RWPE2 (cell line): ENCODE data around the gene TRNAU1AP.
A peak's percentile ranks its signal among the peaks of the same experiment; 100 is the strongest.

ENCODE experiments used
- ATAC-seq: fragments of 200-7000 bp; cut with Tn5 transposase; 3 replicates; pipeline ENCODE4 v1.9.1; 2021; ENCODE audit warnings: low read depth
- DNase-seq: peaks from one replicate; pipeline ENCODE4 v3.0.0-alpha.2; 2020; ENCODE audit warnings: low spot score
- H3K27ac ChIP-seq: fragments of 450-650 bp; 2 replicates; pipeline ENCODE4 v1.5.1; 2017; ENCODE audit warnings: mild to moderate bottlenecking; ENCODE audit not compliant: poor library complexity, severe bottlenecking
- H3K27me3 ChIP-seq: fragments of 250-450 bp; sonication (Bioruptor Pico); 2 replicates; pipeline ENCODE4 v1.5.1; 2021; ENCODE audit warnings: mild to moderate bottlenecking, moderate library complexity; ENCODE audit not compliant: insufficient read depth, poor library complexity, severe bottlenecking
- H3K36me3 ChIP-seq: fragments of 250-450 bp; sonication (Bioruptor Pico); 2 replicates; pipeline ENCODE4 v1.5.1; 2020; ENCODE audit warnings: low read depth, mild to moderate bottlenecking, moderate library complexity
- H3K4me1 ChIP-seq: fragments of 250-450 bp; sonication (Bioruptor Pico); 2 replicates; pipeline ENCODE4 v1.5.1; 2021; ENCODE audit warnings: mild to moderate bottlenecking, moderate library complexity; ENCODE audit not compliant: insufficient read depth, poor library complexity, severe bottlenecking
- H3K4me3 ChIP-seq: fragments of 250-450 bp; sonication (Bioruptor Pico); 2 replicates; pipeline ENCODE4 v1.5.1; 2021; ENCODE audit warnings: mild to moderate bottlenecking, moderate library complexity; ENCODE audit not compliant: severe bottlenecking
- H3K9me3 ChIP-seq: fragments of 250-450 bp; sonication (Bioruptor Pico); 2 replicates; pipeline ENCODE4 v1.5.1; 2021; ENCODE audit warnings: mild to moderate bottlenecking, moderate library complexity; ENCODE audit not compliant: severe bottlenecking
- TF ChIP-seq, protein P1 (sequence below): fragments of 450-650 bp; IDR thresholded peaks from one replicate; pipeline ENCODE4 v1.5.1; 2017; ENCODE audit warnings: mild to moderate bottlenecking, moderate library complexity; ENCODE audit not compliant: poor library complexity, severe bottlenecking

TRNAU1AP gene

DNA sequence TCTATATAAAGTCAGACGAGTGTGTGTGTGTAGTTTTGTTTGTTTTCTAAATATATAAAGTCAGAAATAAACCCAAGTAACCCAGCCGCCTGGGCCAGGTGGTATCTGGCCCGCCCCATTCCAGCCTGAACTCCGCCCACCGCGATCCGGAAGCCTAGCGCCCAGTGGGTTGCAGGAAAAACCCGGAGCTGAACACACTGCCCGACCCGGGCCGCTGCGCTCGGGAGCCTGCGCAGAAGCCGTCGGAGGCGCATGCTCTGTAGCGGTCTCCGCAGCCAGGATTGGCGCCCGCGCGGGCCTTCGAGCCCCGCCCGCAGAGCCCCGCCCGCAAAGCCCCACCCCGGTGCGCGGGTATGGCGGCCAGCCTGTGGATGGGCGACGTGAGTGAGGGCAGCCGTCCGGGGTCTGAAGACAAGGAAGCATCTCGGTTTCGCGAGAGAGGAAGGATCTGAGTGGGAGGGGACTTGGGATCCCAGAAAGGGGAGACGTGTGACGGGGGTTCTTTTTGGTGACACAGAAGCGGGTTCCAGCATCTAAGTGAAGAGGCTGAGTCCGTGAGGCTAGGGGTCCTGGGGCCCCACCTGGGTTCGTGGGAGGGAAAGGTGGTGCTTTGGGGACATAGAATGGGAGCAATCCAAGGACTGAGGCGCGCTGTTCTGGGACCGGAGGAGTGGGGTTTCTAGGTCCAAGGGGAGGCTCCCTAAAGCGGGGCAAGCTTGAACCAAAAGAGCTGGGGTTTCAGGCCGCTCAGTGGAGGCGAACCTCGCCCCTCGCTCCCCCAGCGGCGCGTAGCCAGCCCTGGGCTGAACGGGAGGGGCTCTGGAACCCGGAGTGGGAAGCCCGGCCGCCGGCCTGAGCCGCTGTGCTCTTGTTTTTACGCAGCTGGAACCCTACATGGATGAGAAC lies at the start of gene TRNAU1AP:
TRNAU1AP (plus strand) TSS at position 328 of the 906 bp plus-strand sequence; CDS start at position 354, 26 bp downstream.
- Histone ChIP-seq H3K4me3 (peak within 1 kb of the TSS; percentile 58), H3K9me3 (no peaks in the 10 kb centered on the region), H3K27ac (peak within 1 kb of the TSS; percentile 56), H3K27me3 (no peaks in the 10 kb centered on the region), H3K36me3 (peaks cover 28% of the 10 kb centered on the region), H3K4me1 (peaks cover 12% of the 10 kb centered on the region)
- TF ChIP-seq, protein P1, sequence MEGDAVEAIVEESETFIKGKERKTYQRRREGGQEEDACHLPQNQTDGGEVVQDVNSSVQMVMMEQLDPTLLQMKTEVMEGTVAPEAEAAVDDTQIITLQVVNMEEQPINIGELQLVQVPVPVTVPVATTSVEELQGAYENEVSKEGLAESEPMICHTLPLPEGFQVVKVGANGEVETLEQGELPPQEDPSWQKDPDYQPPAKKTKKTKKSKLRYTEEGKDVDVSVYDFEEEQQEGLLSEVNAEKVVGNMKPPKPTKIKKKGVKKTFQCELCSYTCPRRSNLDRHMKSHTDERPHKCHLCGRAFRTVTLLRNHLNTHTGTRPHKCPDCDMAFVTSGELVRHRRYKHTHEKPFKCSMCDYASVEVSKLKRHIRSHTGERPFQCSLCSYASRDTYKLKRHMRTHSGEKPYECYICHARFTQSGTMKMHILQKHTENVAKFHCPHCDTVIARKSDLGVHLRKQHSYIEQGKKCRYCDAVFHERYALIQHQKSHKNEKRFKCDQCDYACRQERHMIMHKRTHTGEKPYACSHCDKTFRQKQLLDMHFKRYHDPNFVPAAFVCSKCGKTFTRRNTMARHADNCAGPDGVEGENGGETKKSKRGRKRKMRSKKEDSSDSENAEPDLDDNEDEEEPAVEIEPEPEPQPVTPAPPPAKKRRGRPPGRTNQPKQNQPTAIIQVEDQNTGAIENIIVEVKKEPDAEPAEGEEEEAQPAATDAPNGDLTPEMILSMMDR: no peak
- DNase-seq (peak; percentile 92), ATAC-seq (peak; percentile 89)

DNA sequence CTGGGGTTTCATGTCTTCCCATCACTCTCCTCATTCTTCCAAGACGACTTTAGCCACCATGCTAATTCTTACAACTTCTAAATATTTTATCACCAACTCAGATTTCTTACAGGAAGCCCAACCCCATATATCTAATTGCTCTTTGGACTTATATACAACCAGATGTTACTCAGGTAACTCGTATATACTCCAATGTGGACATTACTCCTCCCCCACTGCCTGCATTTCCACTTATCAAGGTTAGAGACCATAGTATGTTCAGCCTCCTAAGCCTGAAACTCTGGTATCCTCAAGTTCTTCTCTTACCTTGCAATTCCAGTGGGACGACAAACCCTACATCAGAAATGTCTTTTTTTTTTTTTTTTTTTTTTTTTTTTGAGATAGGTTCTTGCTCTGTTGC lies 49.8 kb upstream of the TRNAU1AP start:
- H3K4me1 ChIP-seq: peaks cover 4% of the 10 kb centered on the region
- H3K27ac ChIP-seq: no peak overlapping the region
- H3K36me3 ChIP-seq: peaks cover 22% of the 10 kb centered on the region
- no peaks in the 10 kb centered on the region for H3K9me3 ChIP-seq
- TF ChIP-seq, protein P1: no peak
- no peaks in the 10 kb centered on the region for H3K27me3 ChIP-seq
- no peak for ATAC-seq
- H3K4me3 ChIP-seq: no peak overlapping the region
- no peak for DNase-seq

DNA sequence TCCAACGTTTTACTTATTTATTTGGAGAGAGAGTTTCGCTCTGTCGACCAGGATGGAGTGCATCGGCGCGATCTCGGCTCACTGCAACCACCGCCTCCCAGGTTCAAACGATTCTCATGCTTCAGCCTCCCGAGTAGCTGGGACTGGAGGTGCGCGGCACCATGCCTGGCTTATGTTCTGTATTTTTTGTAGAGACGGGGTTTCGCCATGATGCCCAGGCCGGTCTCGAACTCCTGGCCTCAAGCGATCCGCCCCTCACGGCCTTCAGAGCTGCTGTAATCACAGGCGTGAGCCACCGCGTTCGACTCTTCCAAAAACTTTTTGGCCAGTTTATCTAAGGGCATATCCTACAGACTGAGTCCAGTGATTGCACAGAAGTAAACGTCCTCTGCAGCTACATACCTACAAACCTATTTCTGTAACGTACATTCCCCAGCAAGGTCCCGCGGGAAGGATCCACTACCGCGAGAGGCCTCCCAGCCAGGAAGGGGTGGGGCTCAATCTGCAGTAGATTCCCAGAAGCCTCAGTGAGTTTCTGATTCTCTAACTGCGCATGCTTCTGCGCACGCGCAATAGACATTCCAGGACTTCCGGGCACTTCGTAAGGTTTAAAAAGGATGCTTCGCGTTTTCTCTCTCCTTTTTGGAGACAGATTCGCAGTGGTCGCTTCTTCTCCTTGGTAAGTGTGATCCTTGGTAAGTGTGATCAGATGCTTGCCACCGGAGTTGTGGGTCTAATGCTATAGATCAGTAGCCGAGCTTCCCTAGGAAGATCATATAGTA lies 47.3 kb upstream of the TRNAU1AP start, which contains the start of gene RCC1:
RCC1 (plus strand) TSS at position 638 of the 782 bp plus-strand sequence. CDS start 23,824 bp downstream, outside the sequence.
- ATAC-seq (peak; percentile 67), DNase-seq (peak; percentile 97)
- Histone ChIP-seq H3K9me3 (no peaks in the 10 kb centered on the region), H3K36me3 (peaks cover 47% of the 10 kb centered on the region), H3K27me3 (no peaks in the 10 kb centered on the region), H3K27ac (peak within 1 kb of the TSS; percentile 99), H3K4me3 (peak within 1 kb of the TSS; percentile 67), H3K4me1 (peaks cover 23% of the 10 kb centered on the region)
- TF ChIP-seq, protein P1: no peak

DNA sequence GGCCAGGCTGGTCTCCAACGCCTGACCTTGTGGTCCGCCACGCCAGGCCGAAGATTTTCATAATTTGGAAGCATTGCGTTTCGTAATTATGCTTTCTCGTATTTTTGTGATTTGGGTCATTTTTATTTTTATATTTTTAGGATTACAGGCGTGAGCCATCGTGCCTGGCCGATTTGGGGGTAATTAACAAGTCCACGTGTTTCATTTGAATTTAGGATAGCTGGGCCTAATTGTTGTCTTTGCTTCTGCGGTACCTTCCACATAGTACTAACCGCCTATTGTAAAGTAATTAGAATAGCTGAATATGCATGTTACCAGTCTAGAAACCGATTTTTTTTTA lies 46.0 kb upstream of the TRNAU1AP start:
- H3K9me3 ChIP-seq: no peaks in the 10 kb centered on the region
- TF ChIP-seq, protein P1: no peak
- H3K27ac ChIP-seq: peak overlapping the region; percentile 99
- H3K4me1 ChIP-seq: peaks cover 23% of the 10 kb centered on the region
- no peaks in the 10 kb centered on the region for H3K27me3 ChIP-seq
- H3K4me3 ChIP-seq: peak overlapping the region; percentile 67
- DNase-seq: no peak
- H3K36me3 ChIP-seq: peaks cover 60% of the 10 kb centered on the region
- ATAC-seq: no peak
